ENCODE results near the gene DNLZ. TPM values are rescaled to one million over a fixed set of nuclear protein-coding genes. Genes with fewer than 3 reads are reported as not detected.

DNLZ gene
- total and polyA plus RNA-seq, 7 donors: 8.2 to 40.7 (median 18.7) TPM

DNA sequence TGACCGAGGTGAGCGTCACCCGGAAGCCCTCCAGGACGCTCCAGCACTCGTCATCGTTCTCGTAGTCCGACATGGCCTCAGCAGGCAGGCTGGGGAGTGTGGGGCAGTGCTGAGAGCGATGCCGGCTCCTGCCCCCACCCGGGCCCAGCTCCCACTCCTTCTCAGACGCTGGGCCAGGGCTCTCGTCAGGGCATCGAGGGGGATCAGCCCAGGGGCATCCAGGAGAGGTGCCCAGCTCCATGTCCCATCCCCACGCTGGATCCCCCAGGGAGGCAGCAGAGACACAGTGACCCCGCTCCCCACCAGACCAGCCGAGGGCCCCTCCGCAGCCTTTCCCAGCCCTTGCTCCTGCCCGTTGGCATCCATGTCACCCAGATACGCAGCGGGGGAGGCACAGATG is 8.5 kb upstream of the DNLZ start:
- H3K27ac ChIP-seq: no peak overlapping the region
- no peaks in the 10 kb centered on the region for H3K9me3 ChIP-seq
- no peak overlapping the region for H3K4me3 ChIP-seq
- WGBS, 3 donors: 79 to 83% (median 80%) methylated on average over 21 of the region's 21 CpGs
- H3K4me1 ChIP-seq: no peaks in the 10 kb centered on the region
- peaks cover 0 to 13% (median 0%) of the 10 kb centered on the region in 3 donors for H3K27me3 ChIP-seq (ENCODE audit: insufficient read depth in 3 of 3, low read length in 2 of 3)
- DNase-seq (no peak), ATAC-seq (no peak)
- TF ChIP-seq, protein P1, sequence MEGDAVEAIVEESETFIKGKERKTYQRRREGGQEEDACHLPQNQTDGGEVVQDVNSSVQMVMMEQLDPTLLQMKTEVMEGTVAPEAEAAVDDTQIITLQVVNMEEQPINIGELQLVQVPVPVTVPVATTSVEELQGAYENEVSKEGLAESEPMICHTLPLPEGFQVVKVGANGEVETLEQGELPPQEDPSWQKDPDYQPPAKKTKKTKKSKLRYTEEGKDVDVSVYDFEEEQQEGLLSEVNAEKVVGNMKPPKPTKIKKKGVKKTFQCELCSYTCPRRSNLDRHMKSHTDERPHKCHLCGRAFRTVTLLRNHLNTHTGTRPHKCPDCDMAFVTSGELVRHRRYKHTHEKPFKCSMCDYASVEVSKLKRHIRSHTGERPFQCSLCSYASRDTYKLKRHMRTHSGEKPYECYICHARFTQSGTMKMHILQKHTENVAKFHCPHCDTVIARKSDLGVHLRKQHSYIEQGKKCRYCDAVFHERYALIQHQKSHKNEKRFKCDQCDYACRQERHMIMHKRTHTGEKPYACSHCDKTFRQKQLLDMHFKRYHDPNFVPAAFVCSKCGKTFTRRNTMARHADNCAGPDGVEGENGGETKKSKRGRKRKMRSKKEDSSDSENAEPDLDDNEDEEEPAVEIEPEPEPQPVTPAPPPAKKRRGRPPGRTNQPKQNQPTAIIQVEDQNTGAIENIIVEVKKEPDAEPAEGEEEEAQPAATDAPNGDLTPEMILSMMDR (IDR thresholded peaks at IDR 0.05): no peak
- intact Hi-C loops (cut with DNase I): no loop called here
- H3K36me3 ChIP-seq (ENCODE audit: insufficient read depth in 1 of 2, low read depth in 1 of 2): peaks cover 0 to 3% of the 10 kb centered on the region in 2 donors

DNA sequence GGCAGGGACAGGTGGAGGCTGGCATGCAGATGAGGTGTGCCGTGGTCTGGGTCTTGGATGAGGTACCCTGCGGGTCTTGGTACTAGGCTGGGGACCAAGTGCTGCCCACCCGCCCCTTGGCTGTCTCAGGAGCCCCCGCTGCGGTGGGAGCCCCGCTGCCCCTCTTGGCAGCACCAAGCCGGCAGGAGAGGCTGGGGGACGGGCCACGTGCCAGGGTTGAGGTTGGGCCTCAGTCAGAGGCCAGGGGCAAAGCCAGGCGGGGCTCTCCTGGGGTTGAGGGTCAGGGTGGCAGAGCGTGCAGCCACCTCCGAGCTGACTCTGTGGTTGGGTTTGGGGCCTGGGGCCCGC is 8.0 kb upstream of the DNLZ start:
- DNase-seq: no peak
- TF ChIP-seq, protein P1 (IDR thresholded peaks at IDR 0.05): no peak
- H3K9me3 ChIP-seq: no peaks in the 10 kb centered on the region
- H3K36me3 ChIP-seq (ENCODE audit: insufficient read depth in 1 of 2, low read depth in 1 of 2): peaks cover 0 to 3% of the 10 kb centered on the region in 2 donors
- H3K27me3 ChIP-seq (ENCODE audit: insufficient read depth in 3 of 3, low read length in 2 of 3): peaks cover 0 to 13% (median 0%) of the 10 kb centered on the region in 3 donors
- no peaks in the 10 kb centered on the region for H3K4me1 ChIP-seq
- intact Hi-C loops (cut with DNase I): no loop called here
- WGBS, 3 donors: 87 to 90% (median 88%) methylated on average over 8 to 13 of the region's 13 CpGs
- ATAC-seq: no peak
- no peak overlapping the region for H3K4me3 ChIP-seq
- H3K27ac ChIP-seq: no peak overlapping the region

DNA sequence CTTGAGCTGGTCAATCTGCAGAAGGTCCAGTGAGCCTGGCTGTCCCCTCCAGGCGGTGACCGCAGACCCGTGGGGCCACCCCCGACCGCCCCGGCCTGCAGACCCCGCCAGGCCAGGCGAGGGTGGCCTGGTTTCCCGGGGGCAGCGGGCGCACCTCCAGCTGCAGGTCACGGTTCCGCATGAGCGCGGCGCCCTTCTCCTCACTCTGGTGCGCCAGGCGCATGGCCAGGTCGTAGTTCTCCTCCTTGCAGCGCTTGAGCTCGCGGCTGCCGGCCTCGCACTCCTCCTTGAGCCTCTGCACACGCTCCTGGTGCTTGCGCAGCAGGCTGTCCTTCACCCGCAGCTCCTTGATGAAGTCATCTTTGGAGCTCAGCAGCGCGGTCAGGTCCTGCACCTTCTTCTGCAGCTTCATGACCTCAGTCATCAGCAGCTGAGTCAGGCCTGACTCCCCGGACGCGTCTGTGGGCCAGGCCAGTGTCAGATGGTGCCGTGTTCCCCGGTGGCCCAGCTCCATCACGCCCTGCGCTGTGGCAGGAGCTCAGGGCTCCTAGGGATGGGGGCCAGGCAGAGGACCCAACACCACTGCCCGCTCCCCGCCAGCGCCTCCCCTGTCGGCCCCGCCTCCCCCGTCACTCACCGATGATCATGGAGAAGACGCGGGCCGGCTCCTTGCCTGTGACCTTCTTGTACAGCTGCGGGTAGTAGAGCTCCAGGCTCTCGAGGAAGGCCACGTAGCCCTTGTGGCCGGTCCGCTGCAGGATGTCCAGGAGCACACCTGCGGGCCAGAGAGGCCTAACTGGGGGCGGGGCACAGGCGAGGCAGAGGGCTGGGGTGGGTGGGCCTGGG is 7.4 kb upstream of the DNLZ start:
- Histone ChIP-seq H3K9me3 (no peaks in the 10 kb centered on the region), H3K4me1 (no peaks in the 10 kb centered on the region), H3K27ac (no peak overlapping the region), H3K36me3 (ENCODE audit: insufficient read depth in 1 of 2, low read depth in 1 of 2) (peaks cover 0 to 3% of the 10 kb centered on the region in 2 donors), H3K4me3 (no peak overlapping the region), H3K27me3 (ENCODE audit: insufficient read depth in 3 of 3, low read length in 2 of 3) (peaks cover 0 to 13% (median 0%) of the 10 kb centered on the region in 3 donors)
- WGBS, 3 donors: 88 to 92% (median 90%) methylated on average over 47 to 54 of the region's 54 CpGs
- intact Hi-C loops (cut with DNase I): no loop called here
- TF ChIP-seq, protein P1 (IDR thresholded peaks at IDR 0.05): no peak
- DNase-seq (no peak), ATAC-seq (no peak)

DNA sequence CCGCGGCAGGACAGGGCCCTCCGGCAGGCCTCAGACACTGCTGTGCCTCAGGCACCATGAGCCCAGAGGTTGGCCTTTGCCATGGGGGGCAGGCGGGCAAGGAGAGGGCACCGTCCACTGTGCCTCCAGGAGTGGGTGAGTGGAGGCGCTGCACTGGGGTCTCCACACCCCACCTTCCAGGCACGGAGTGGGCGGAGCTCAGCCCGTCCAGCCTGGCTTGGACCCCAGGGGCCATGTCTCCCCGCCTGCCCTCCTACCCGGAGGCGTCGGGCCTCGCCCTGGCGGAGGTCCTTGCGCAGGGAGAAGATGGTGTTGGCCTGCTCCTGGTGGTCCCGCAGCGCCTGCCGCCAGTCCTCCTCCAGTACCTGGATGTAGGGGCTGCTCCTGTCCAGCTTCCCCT is 6.5 kb upstream of the DNLZ start:
- Histone ChIP-seq H3K4me3 (no peak overlapping the region), H3K4me1 (no peaks in the 10 kb centered on the region), H3K9me3 (no peaks in the 10 kb centered on the region), H3K27ac (no peak overlapping the region), H3K36me3 (ENCODE audit: insufficient read depth in 1 of 2, low read depth in 1 of 2) (peaks cover 0 to under 1% of the 10 kb centered on the region in 2 donors), H3K27me3 (ENCODE audit: insufficient read depth in 3 of 3, low read length in 2 of 3) (peaks cover 0 to 13% (median 0%) of the 10 kb centered on the region in 3 donors)
- TF ChIP-seq, protein P1 (IDR thresholded peaks at IDR 0.05): no peak
- 88 to 90% (median 89%) methylated on average over 16 to 19 of the region's 19 CpGs for WGBS, 3 donors
- DNase-seq: no peak
- intact Hi-C loops (cut with DNase I): no loop called here
- no peak for ATAC-seq
